ENCODE results near the gene TSPOAP1. TPM values are rescaled to one million over a fixed set of nuclear protein-coding genes. Genes with fewer than 3 reads are reported as not detected.

The TSPOAP1 gene
- total RNA-seq, 1 donor from 2014 or later, result 1.3 TPM

DNA sequence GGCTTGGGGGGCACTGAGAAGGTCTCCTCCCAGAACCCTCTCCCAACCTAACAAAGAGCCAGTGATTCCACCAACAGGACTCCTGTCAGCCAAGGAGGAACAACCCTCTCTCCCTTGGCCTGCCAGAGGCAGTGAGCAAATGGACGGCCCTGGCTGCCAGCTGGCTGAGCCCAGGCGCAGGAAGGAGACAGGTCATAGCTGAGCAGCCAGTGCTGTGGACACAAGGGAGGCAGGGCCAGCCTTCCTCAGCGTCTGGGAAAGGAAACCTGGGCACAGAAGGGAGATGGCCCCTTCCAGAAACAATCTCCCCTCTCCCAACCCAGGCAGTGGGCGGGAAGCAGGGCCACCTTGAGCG lies 50.0 kb downstream of the TSPOAP1 start:
- H3K4me3 Mint-ChIP-seq (ENCODE audit: unreplicated experiment), result no peak overlapping the region
- no peak for DNase-seq (ENCODE audit: low spot score)
- H3K27me3 Mint-ChIP-seq (ENCODE audit: unreplicated experiment), result peaks cover 15% of the 10 kb centered on the region
- no peaks in the 10 kb centered on the region for H3K4me1 Mint-ChIP-seq (ENCODE audit: unreplicated experiment)
- no peaks in the 10 kb centered on the region for H3K36me3 Mint-ChIP-seq (ENCODE audit: low read depth, unreplicated experiment)
- TF ChIP-seq, protein P1, sequence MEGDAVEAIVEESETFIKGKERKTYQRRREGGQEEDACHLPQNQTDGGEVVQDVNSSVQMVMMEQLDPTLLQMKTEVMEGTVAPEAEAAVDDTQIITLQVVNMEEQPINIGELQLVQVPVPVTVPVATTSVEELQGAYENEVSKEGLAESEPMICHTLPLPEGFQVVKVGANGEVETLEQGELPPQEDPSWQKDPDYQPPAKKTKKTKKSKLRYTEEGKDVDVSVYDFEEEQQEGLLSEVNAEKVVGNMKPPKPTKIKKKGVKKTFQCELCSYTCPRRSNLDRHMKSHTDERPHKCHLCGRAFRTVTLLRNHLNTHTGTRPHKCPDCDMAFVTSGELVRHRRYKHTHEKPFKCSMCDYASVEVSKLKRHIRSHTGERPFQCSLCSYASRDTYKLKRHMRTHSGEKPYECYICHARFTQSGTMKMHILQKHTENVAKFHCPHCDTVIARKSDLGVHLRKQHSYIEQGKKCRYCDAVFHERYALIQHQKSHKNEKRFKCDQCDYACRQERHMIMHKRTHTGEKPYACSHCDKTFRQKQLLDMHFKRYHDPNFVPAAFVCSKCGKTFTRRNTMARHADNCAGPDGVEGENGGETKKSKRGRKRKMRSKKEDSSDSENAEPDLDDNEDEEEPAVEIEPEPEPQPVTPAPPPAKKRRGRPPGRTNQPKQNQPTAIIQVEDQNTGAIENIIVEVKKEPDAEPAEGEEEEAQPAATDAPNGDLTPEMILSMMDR (IDR thresholded peaks at IDR 0.05; ENCODE audit: unreplicated experiment), result no peak
- no peaks in the 10 kb centered on the region for H3K9me3 Mint-ChIP-seq (ENCODE audit: unreplicated experiment)
- peak overlapping the region; percentile 30 for H3K27ac Mint-ChIP-seq (ENCODE audit: unreplicated experiment)

DNA sequence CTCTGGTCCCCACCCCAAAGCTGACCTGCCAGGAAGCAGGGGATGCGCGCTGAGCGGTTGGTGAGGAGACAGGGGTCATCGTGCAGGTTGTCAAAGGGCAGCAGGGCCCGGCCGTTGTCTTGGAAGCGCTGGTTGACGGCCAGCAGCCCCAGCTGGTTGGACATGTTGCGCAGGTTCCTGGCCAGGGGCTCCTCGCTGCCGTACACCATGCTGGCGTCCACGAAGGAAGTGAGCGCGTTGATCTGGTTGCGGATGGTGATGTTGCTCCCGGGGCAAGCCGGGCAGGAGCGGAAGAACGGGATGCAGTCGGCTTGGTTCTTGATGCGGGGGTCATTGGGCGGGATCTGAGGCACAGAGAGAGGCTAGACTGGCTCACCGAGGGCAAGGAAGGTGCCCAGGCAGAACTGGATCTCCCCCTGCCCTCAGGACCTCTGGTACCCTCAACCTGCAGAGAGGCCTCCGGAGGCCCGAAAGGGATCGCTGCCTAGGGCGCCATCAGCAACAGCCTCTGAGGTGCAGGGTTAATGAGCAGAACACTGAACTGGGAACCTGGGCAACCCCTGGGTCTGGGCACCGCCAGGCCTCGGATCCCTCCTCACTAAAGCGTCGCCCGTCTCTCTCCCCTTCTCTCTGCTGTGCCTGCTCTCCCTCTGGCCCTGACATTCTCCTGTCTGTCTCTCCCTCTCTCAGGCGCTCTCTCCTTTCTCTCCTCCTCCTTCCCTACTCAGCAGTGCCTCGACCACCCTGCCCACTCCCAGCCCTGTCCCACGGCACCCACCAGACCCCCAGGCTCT lies 50.6 kb downstream of the TSPOAP1 start:
- H3K4me3 Mint-ChIP-seq (ENCODE audit: unreplicated experiment), result no peak overlapping the region
- no peaks in the 10 kb centered on the region for H3K4me1 Mint-ChIP-seq (ENCODE audit: unreplicated experiment)
- DNase-seq (ENCODE audit: low spot score), result no peak
- H3K27me3 Mint-ChIP-seq (ENCODE audit: unreplicated experiment), result peaks cover 15% of the 10 kb centered on the region
- H3K9me3 Mint-ChIP-seq (ENCODE audit: unreplicated experiment), result no peaks in the 10 kb centered on the region
- H3K36me3 Mint-ChIP-seq (ENCODE audit: low read depth, unreplicated experiment), result no peaks in the 10 kb centered on the region
- no peak overlapping the region for H3K27ac Mint-ChIP-seq (ENCODE audit: unreplicated experiment)
- TF ChIP-seq, protein P1 (IDR thresholded peaks at IDR 0.05; ENCODE audit: unreplicated experiment), result no peak

DNA sequence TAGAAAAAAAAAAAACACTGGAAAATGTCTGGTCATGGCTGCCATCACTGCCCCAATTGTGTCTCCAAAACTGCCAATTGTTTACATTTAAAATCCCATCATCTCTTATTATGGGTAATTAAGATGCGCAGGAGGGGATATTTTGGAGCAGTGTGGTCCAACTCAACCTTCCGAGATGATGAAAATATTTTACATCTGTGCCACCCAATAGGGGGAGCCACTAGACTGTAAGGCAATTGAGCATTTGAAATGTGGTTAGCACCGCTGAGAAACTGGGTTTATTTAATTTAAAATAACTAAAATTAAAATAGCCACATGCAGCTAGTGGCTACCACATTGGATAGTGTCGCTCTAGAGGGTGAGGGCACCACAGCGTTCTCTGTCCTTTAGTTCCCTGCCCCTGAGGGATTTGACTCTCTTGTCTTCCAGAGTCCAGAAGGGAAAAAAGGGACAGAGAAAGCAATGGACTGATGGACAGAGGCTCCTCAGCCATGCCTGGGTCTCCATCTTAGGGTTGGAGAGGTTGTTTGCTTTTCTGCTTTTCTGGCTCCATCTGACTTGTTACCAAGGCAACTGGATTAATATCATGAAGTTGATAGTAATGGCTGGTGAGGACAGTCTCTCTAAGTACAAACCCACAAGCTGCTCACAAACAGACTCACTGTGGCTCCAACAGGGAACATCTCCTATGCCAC lies 51.3 kb downstream of the TSPOAP1 start:
- Mint-ChIP-seq H3K4me1 (ENCODE audit: unreplicated experiment) (no peaks in the 10 kb centered on the region), H3K4me3 (ENCODE audit: unreplicated experiment) (no peak overlapping the region), H3K9me3 (ENCODE audit: unreplicated experiment) (no peaks in the 10 kb centered on the region), H3K27ac (ENCODE audit: unreplicated experiment) (no peak overlapping the region), H3K36me3 (ENCODE audit: low read depth, unreplicated experiment) (no peaks in the 10 kb centered on the region), H3K27me3 (ENCODE audit: unreplicated experiment) (peaks cover 16% of the 10 kb centered on the region)
- TF ChIP-seq, protein P1 (IDR thresholded peaks at IDR 0.05; ENCODE audit: unreplicated experiment), result peak; percentile 33
- no peak for DNase-seq (ENCODE audit: low spot score)

DNA sequence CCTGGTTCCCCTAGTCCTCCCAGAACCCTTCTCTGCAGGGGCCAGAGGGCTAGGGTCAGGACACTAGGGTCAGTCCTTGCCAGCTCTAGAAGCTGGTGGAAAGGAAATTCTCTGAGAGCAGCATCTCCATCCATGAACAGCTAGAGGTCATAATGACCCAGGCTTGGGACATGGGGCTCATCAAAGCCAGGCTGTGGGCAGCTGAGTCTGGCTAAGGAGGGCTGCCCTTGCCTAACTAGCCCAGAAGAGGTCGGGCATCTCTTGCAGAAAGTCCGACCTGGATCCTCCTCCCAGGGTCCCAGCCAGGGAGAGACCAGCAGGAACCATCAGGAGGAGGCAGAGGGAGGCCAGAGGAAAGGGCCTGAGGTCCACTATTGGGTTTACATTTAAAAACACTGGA lies 52.2 kb downstream of the TSPOAP1 start:
- H3K27ac Mint-ChIP-seq (ENCODE audit: unreplicated experiment), result no peak overlapping the region
- peaks cover 17% of the 10 kb centered on the region for H3K27me3 Mint-ChIP-seq (ENCODE audit: unreplicated experiment)
- H3K4me3 Mint-ChIP-seq (ENCODE audit: unreplicated experiment), result no peak overlapping the region
- H3K4me1 Mint-ChIP-seq (ENCODE audit: unreplicated experiment), result no peaks in the 10 kb centered on the region
- DNase-seq (ENCODE audit: low spot score), result no peak
- H3K9me3 Mint-ChIP-seq (ENCODE audit: unreplicated experiment), result no peaks in the 10 kb centered on the region
- no peaks in the 10 kb centered on the region for H3K36me3 Mint-ChIP-seq (ENCODE audit: low read depth, unreplicated experiment)
- TF ChIP-seq, protein P1 (IDR thresholded peaks at IDR 0.05; ENCODE audit: unreplicated experiment), result no peak

DNA sequence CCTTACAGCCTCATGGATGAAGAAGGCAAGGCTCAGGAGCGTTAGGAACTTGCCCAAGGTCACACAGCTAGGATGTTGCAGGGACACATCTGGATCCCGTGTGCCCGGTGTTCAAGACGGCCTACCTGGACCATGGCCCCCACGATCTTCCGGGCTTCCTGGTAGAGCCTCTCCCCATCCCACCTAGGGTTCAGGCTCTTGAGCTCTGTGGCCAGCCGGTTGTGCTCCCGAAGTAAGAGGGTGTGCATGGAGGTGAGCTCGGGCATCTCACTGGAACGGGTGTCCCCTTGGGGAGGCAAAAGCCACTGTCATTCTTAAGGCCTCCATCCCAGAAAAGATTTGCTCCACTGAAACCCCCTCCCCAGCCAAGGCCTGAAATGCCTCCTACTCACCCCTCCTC lies 53.2 kb downstream of the TSPOAP1 start:
- no peaks in the 10 kb centered on the region for H3K9me3 Mint-ChIP-seq (ENCODE audit: unreplicated experiment)

More for the DNA sequence above, 53.2 kb downstream of the TSPOAP1 start:
- Mint-ChIP-seq H3K4me3 (ENCODE audit: unreplicated experiment) (no peak overlapping the region), H3K27me3 (ENCODE audit: unreplicated experiment) (peaks cover 14% of the 10 kb centered on the region), H3K27ac (ENCODE audit: unreplicated experiment) (no peak overlapping the region), H3K4me1 (ENCODE audit: unreplicated experiment) (no peaks in the 10 kb centered on the region), H3K36me3 (ENCODE audit: low read depth, unreplicated experiment) (no peaks in the 10 kb centered on the region)
- DNase-seq (ENCODE audit: low spot score), result no peak
- TF ChIP-seq, protein P1 (IDR thresholded peaks at IDR 0.05; ENCODE audit: unreplicated experiment), result no peak
